IMR-90 (cell line): ENCODE data around the gene TJP3. TPM values are rescaled to one million over a fixed set of nuclear protein-coding genes. Genes with fewer than 3 reads are reported as not detected.

Experiments used
- ATAC-seq: fragments of 200-7000 bp; cut with Tn5 transposase; 2 replicates; pipeline ENCODE4 v1.9.1; 2020; ENCODE audit warnings: low read depth, mild to moderate bottlenecking, moderate library complexity
- BruUV-seq: library from RNA; stranded (reverse); fragments of 400-500 nt; replicated peaks from 2 replicates; lab custom pipeline; 2021; lab: Mats Ljungman, UMichigan
- CTCF ChIA-PET: fragments of 300-600 bp; formaldehyde crosslinking; extraction: SDS; loops from one replicate; lab custom pipeline; 2021; ENCODE audit warnings: antibody characterized with exemption; lab: Yijun Ruan, JAX
- POLR2A ChIA-PET: fragments of 300-600 bp; sonication (Branson Sonifier 250); formaldehyde crosslinking; loops from one replicate; lab custom pipeline; 2022; ENCODE audit warnings: antibody characterized with exemption; ENCODE audit not compliant: unreplicated experiment; lab: Charles Lee
- DNase-seq: peaks from one replicate; pipeline ENCODE4 v3.0.0; 2013
- H2AFZ ChIP-seq: replicated peaks from 2 replicates; pipeline ENCODE3; 2013; ENCODE audit warnings: low read length, mild to moderate bottlenecking; ENCODE audit not compliant: poor library complexity
- H2AK5ac ChIP-seq: 2 replicates; pipeline ENCODE4 v1.6.1; 2013; ENCODE audit warnings: low read depth, low read length, inconsistent platforms
- H2AK9ac ChIP-seq: replicated peaks from 2 replicates; pipeline ENCODE3; 2013; ENCODE audit warnings: mild to moderate bottlenecking, low read depth, low read length, moderate library complexity; ENCODE audit not compliant: poor library complexity
- H2BK120ac ChIP-seq: 2 replicates; pipeline ENCODE4 v1.6.1; 2013; ENCODE audit warnings: low read depth, low read length, inconsistent platforms
- H2BK15ac ChIP-seq: 3 replicates; pipeline ENCODE4 v1.6.1; 2013; ENCODE audit warnings: low read depth, low read length, inconsistent platforms
- H2BK20ac ChIP-seq: 2 replicates; pipeline ENCODE4 v1.6.1; 2013; ENCODE audit warnings: low read depth, mild to moderate bottlenecking, inconsistent platforms, low read length, moderate library complexity
- H2BK5ac ChIP-seq: 2 replicates; pipeline ENCODE4 v1.6.1; 2013; ENCODE audit warnings: mild to moderate bottlenecking, low read depth, low read length, inconsistent platforms; ENCODE audit not compliant: poor library complexity, severe bottlenecking
- H3K14ac ChIP-seq: replicated peaks from 2 replicates; pipeline ENCODE4 v1.6.1; 2013; ENCODE audit warnings: low read depth, low read length, inconsistent platforms
- H3K18ac ChIP-seq: 2 replicates; pipeline ENCODE4 v1.6.1; 2013; ENCODE audit warnings: low read depth, low read length, control low read depth
- H3K23ac ChIP-seq: 2 replicates; pipeline ENCODE4 v1.6.1; 2013; ENCODE audit warnings: low read depth, low read length, inconsistent platforms
- H3K27ac ChIP-seq: 2 replicates; pipeline ENCODE4 v1.5.1; 2013; ENCODE audit warnings: mild to moderate bottlenecking, control low read depth, low read length; ENCODE audit not compliant: insufficient read depth
- H3K27me3 ChIP-seq: 2 replicates; pipeline ENCODE4 v1.6.1; 2013; ENCODE audit warnings: low read length; ENCODE audit not compliant: control insufficient read depth, insufficient read depth
- H3K36me3 ChIP-seq: 2 replicates; pipeline ENCODE4 v1.6.1; 2013; ENCODE audit warnings: low read length, mixed read lengths; ENCODE audit not compliant: control insufficient read depth, insufficient read depth
- H3K4ac ChIP-seq: 2 replicates; pipeline ENCODE4 v1.6.1; 2013; ENCODE audit warnings: low read depth, low read length, inconsistent platforms
- H3K4me1 ChIP-seq: 2 replicates; pipeline ENCODE4 v1.6.1; 2013; ENCODE audit warnings: low read length, mixed read lengths; ENCODE audit not compliant: control insufficient read depth, insufficient read depth
- H3K4me2 ChIP-seq: 2 replicates; pipeline ENCODE4 v1.6.1; 2013; ENCODE audit warnings: low read depth, mild to moderate bottlenecking, control low read depth, low read length, moderate library complexity
- H3K4me3 ChIP-seq: 2 replicates; pipeline ENCODE4 v1.5.1; 2013; ENCODE audit warnings: low read depth, mild to moderate bottlenecking, control low read depth, low read length, moderate library complexity; ENCODE audit not compliant: insufficient read depth
- H3K56ac ChIP-seq: 2 replicates; pipeline ENCODE4 v1.6.1; 2013; ENCODE audit warnings: low read length, inconsistent platforms; ENCODE audit not compliant: insufficient read depth; ENCODE audit errors: extremely low read depth
- H3K79me1 ChIP-seq, 2 experiments: 2 replicates each; pipeline ENCODE4 v1.6.1; 2013; ENCODE audit warnings: low read length in 2 of 2, inconsistent platforms in 1 of 2, low read depth in 1 of 2
- H3K9ac ChIP-seq: 2 replicates; pipeline ENCODE4 v1.6.1; 2013; ENCODE audit warnings: low read depth, low read length, control low read depth
- H3K9me1 ChIP-seq: 2 replicates; pipeline ENCODE4 v1.6.1; 2013; ENCODE audit warnings: low read length, inconsistent platforms; ENCODE audit not compliant: insufficient read depth
- H3K9me3 ChIP-seq: 2 replicates; pipeline ENCODE4 v1.6.1; 2013; ENCODE audit warnings: low read length; ENCODE audit not compliant: control insufficient read depth, insufficient read depth
- H4K20me1 ChIP-seq: 2 replicates; pipeline ENCODE4 v1.6.1; 2013; ENCODE audit warnings: low read length, inconsistent platforms; ENCODE audit not compliant: insufficient read depth
- H4K5ac ChIP-seq: 2 replicates; pipeline ENCODE4 v1.6.1; 2013; ENCODE audit warnings: mild to moderate bottlenecking, low read depth, low read length, control low read depth
- H4K8ac ChIP-seq, 2 experiments: 2 replicates each; pipeline ENCODE4 v1.6.1; 2013; ENCODE audit warnings: low read depth in 2 of 2, low read length in 2 of 2, control low read depth in 1 of 2, inconsistent platforms in 1 of 2
- H4K91ac ChIP-seq: 2 replicates; pipeline ENCODE4 v1.6.1; 2013; ENCODE audit warnings: low read depth, low read length, inconsistent platforms; ENCODE audit not compliant: insufficient read depth
- BHLHE40 ChIP-seq: fragments of 150-350 bp; IDR thresholded peaks from 2 replicates; pipeline ENCODE4 v1.6.1; 2016; ENCODE audit warnings: mild to moderate bottlenecking, low read depth, low read length
- CTCF ChIP-seq: conservative IDR thresholded peaks from 2 replicates; pipeline ENCODE4 v1.5.1; 2012; ENCODE audit warnings: mild to moderate bottlenecking, low read depth, low read length, improper control_type of control experiment
- ELK1 ChIP-seq: fragments of 150-350 bp; IDR thresholded peaks from 2 replicates; pipeline ENCODE4 v1.6.1; 2016; ENCODE audit warnings: low read depth, mild to moderate bottlenecking, low read length, moderate library complexity, borderline replicate concordance
- FOS ChIP-seq: fragments of 150-350 bp; IDR thresholded peaks from 2 replicates; pipeline ENCODE4 v1.6.1; 2016; ENCODE audit warnings: low read depth, low read length
- MAZ ChIP-seq: IDR thresholded peaks from 2 replicates; pipeline ENCODE4 v1.6.1; 2012; ENCODE audit warnings: low read depth, mild to moderate bottlenecking, low read length, improper control_type of control experiment, moderate library complexity, borderline replicate concordance
- NFE2L2 ChIP-seq: fragments of 150-350 bp; IDR thresholded peaks from 2 replicates; pipeline ENCODE4 v1.6.1; 2016; ENCODE audit warnings: low read depth, mild to moderate bottlenecking, low read length
- WGBS, 2 experiments: methylation state at CpG; one replicate each; pipeline versions ENCODE4 v1.1.5 to v1.1.7; 2013; ENCODE audit warnings: missing lambda C conversion rate in 2 of 2; ENCODE audit not compliant: insufficient read length in 1 of 2; ENCODE audit errors: extremely low coverage in 2 of 2; 5-methylcytosine and 5-hydroxymethylcytosine counted together
- dilution Hi-C: fragments of 300-500 bp; cut with HindIII; formaldehyde crosslinking; loops from one replicate; pipeline ENCODE4 v1.14.3; 2018; ENCODE audit warnings: low sequenced_read_pairs; ENCODE audit not compliant: unreplicated experiment
- in situ Hi-C: fragments of 300-500 bp; cut with MboI; formaldehyde crosslinking; loops from 3 replicates; pipeline ENCODE4 v1.14.3; 2019; ENCODE audit warnings: low sequenced_read_pairs, inconsistent platforms, mixed read lengths
- intact Hi-C: fragments of 100-400 bp; cut with micrococcal nuclease; formaldehyde crosslinking; loops from 2 replicates; pipeline ENCODE4 v1.10.0; 2022
- polyA plus RNA-seq, 3 experiments: library from polyadenylated mRNA; depleted of rRNA; stranded (reverse); fragments of >200 nt; gene quantifications; 2 replicates each; pipeline ENCODE4 v1.2.3, GENCODE V29; 2012; ENCODE audit warnings: low replicate concordance in 1 of 3
- total RNA-seq: library from RNA; depleted of rRNA; stranded (reverse); fragments of >200 nt; gene quantifications from 2 replicates; pipeline ENCODE4 v1.2.3, GENCODE V29; 2012

Gene TJP3
- total and polyA plus RNA-seq, 2 of the 4 experiments (the other 2 are of a cell fraction), result not detected

GRCh38 chr19:3734310-3734600, 26.1 kb downstream of the TJP3 start:
- ATAC-seq, result no peak
- Histone ChIP-seq H2AK9ac (no peak overlapping the region), H2BK15ac (no peak overlapping the region), H3K36me3 (no peaks in the 10 kb centered on the region), H3K4ac (no peak overlapping the region), H4K8ac (no peak overlapping the region), H2BK5ac (no peak overlapping the region), H3K4me3 (no peak overlapping the region), H3K18ac (no peak overlapping the region), H4K20me1 (no peaks in the 10 kb centered on the region), H3K4me1 (no peaks in the 10 kb centered on the region), H3K56ac (no peak overlapping the region), H4K5ac (no peak overlapping the region), H2BK20ac (no peak overlapping the region), H3K27me3 (peaks cover 11% of the 10 kb centered on the region), H3K9me3 (no peaks in the 10 kb centered on the region; the same call in 1 of the 2 replicates), H3K79me1 (no peaks in the 10 kb centered on the region), H3K9me1 (peaks cover 8% of the 10 kb centered on the region; the same call in 1 of the 2 replicates), H2AFZ (no peak overlapping the region), H3K4me2 (no peak overlapping the region), H2AK5ac (no peak overlapping the region), H3K23ac (no peak overlapping the region), H3K14ac (no peak overlapping the region), H2BK120ac (no peak overlapping the region), H3K9ac (no peak overlapping the region), H4K91ac (no peak overlapping the region), H3K27ac (no peak overlapping the region)
- no CpG with 5 or more reads among the region's 14 CpGs for WGBS, 2 experiments
- BruUV-seq, result no TSS peak
- ChIA-PET POLR2A (no interaction called here), CTCF (no interaction called here)
- intact Hi-C loops, result no loop called here
- in situ Hi-C loops, result no loop called here
- DNase-seq, result no peak
- dilution Hi-C loops, result no loop called here
- TF ChIP-seq FOS, result no peak
- TF ChIP-seq MAZ, result no peak
- TF ChIP-seq NFE2L2, result no peak
- TF ChIP-seq BHLHE40, result no peak
- TF ChIP-seq CTCF, result no peak
- TF ChIP-seq ELK1, result no peak
